Epidermal melanocyte (primary cell): ENCODE results near the gene RPL12.

Experiments
- DNase-seq: peaks from one replicate; pipeline ENCODE4 v3.0.0; 2011; ENCODE audit warnings: low spot score; ENCODE audit not compliant: insufficient read length

Gene RPL12

GRCh38 chr9:127444283-127444920, 6.8 kb downstream of the RPL12 start:
- DNase-seq: no peak

GRCh38 chr9:127438394-127438793, 12.8 kb downstream of the RPL12 start:
- no peak for DNase-seq

- no peak for DNase-seq
Observed at GRCh38 chr9:127437497-127438264, 13.5 kb downstream of the RPL12 start.

- DNase-seq: no peak
Observed at GRCh38 chr9:127430415-127430814, 20.8 kb downstream of the RPL12 start.

GRCh38 chr9:127428348-127428747, 22.9 kb downstream of the RPL12 start:
- no peak for DNase-seq

- DNase-seq: no peak
Observed at GRCh38 chr9:127426756-127427155, 24.4 kb downstream of the RPL12 start.

GRCh38 chr9:127424676-127424999, 26.6 kb downstream of the RPL12 start:
- no peak for DNase-seq

- peak; percentile 98 for DNase-seq
Observed at GRCh38 chr9:127423934-127424675, 27.1 kb downstream of the RPL12 start, which contains the start of gene ZNF79. ZNF79 (plus strand) TSS chr9:127424382; CDS start chr9:127424788, 406 bp downstream.

- DNase-seq: no peak
Observed at GRCh38 chr9:127423476-127423933, 27.7 kb downstream of the RPL12 start.

GRCh38 chr9:127422787-127423186, 28.4 kb downstream of the RPL12 start:
- DNase-seq: no peak

GRCh38 chr9:127422133-127422782, 28.9 kb downstream of the RPL12 start:
- no peak for DNase-seq

- DNase-seq: no peak
Observed at GRCh38 chr9:127421057-127421456, 30.1 kb downstream of the RPL12 start.

- DNase-seq: no peak
Observed at GRCh38 chr9:127419348-127419747, 31.9 kb downstream of the RPL12 start.

- no peak for DNase-seq
Observed at GRCh38 chr9:127418037-127418471, 33.2 kb downstream of the RPL12 start.

GRCh38 chr9:127417131-127418036, 33.8 kb downstream of the RPL12 start:
- peak; percentile 45 for DNase-seq

- no peak for DNase-seq
Observed at GRCh38 chr9:127415657-127416056, 35.5 kb downstream of the RPL12 start.

GRCh38 chr9:127415141-127415540, 36.1 kb downstream of the RPL12 start:
- DNase-seq: no peak

GRCh38 chr9:127411122-127411521, 40.1 kb downstream of the RPL12 start:
- no peak for DNase-seq

GRCh38 chr9:127407492-127407843, 43.7 kb downstream of the RPL12 start:
- no peak for DNase-seq

- DNase-seq: no peak
Observed at GRCh38 chr9:127406799-127407491, 44.3 kb downstream of the RPL12 start.
